GM21367 (cell line): Measurements from ENCODE around the gene C9orf43.

Experiments used
- ATAC-seq: cut with Tn5 transposase; IDR thresholded peaks from one replicate; pipeline ENCODE4 v1.9.1; 2021; ENCODE audit not compliant: unreplicated experiment

The C9orf43 gene

GRCh38 chr9:113463418-113464285, 53.1 kb downstream of the C9orf43 start, which contains the start of gene RGS3:
RGS3 (plus strand) TSS chr9:113463727; CDS start chr9:113463803, 76 bp downstream.
- no peak for ATAC-seq

GRCh38 chr9:113464286-113464660, 53.7 kb downstream of the C9orf43 start:
- no peak for ATAC-seq

- no peak for ATAC-seq
These were observed 55.1 kb downstream of the C9orf43 start for GRCh38 chr9:113465599-113466140.

- ATAC-seq = no peak
These were observed 56.6 kb downstream of the C9orf43 start for GRCh38 chr9:113467183-113467582.

- no peak for ATAC-seq
These were observed 58.3 kb downstream of the C9orf43 start for GRCh38 chr9:113468716-113469448.

- ATAC-seq = no peak
These were observed 60.6 kb downstream of the C9orf43 start for GRCh38 chr9:113471143-113471542.

- ATAC-seq = no peak
These were observed 61.0 kb downstream of the C9orf43 start for GRCh38 chr9:113471566-113471965.

- ATAC-seq = no peak
These were observed 61.7 kb downstream of the C9orf43 start for GRCh38 chr9:113472199-113472598.

- no peak for ATAC-seq
These were observed 63.9 kb downstream of the C9orf43 start for GRCh38 chr9:113474360-113475028.

- ATAC-seq = no peak
These were observed 64.5 kb downstream of the C9orf43 start for GRCh38 chr9:113475031-113475430.

GRCh38 chr9:113475992-113476391, 65.4 kb downstream of the C9orf43 start:
- no peak for ATAC-seq

GRCh38 chr9:113476511-113476916, 66.0 kb downstream of the C9orf43 start:
- no peak for ATAC-seq

GRCh38 chr9:113477058-113477457, 66.5 kb downstream of the C9orf43 start:
- no peak for ATAC-seq

GRCh38 chr9:113477661-113478060, 67.1 kb downstream of the C9orf43 start:
- ATAC-seq = no peak

GRCh38 chr9:113479174-113479621, 68.7 kb downstream of the C9orf43 start:
- ATAC-seq = no peak
